GM23338 (cell line): ENCODE results near the gene PLN. TPM values are rescaled to one million over a fixed set of nuclear protein-coding genes. Genes with fewer than 3 reads are reported as not detected.

Source experiments
- ATAC-seq: fragments of 200-7000 bp; cut with Tn5 transposase; 3 replicates; pipeline ENCODE4 v1.9.1; 2020
- DNase-seq: peaks from one replicate; pipeline ENCODE4 v3.0.0-alpha.2; 2015; ENCODE audit warnings: low spot score
- H2AFZ ChIP-seq: fragments of 200-600 bp; sonication (generic); 2 replicates; pipeline ENCODE4 v1.8.0; 2016; ENCODE audit warnings: antibody characterized with exemption, mild to moderate bottlenecking, moderate library complexity
- H3F3A ChIP-seq: fragments of 200-600 bp; sonication (generic); replicated peaks from 2 replicates; pipeline ENCODE4 v1.8.0; 2017; ENCODE audit warnings: antibody characterized with exemption, mixed run types, low read depth
- H3K27ac ChIP-seq: fragments of 200-600 bp; sonication (generic); 2 replicates; pipeline ENCODE4 v1.6.1; 2016; ENCODE audit warnings: low read depth
- H3K27me3 ChIP-seq: fragments of 200-600 bp; sonication (generic); 2 replicates; pipeline ENCODE4 v1.8.0; 2016; ENCODE audit warnings: mild to moderate bottlenecking, mixed run types, moderate library complexity; ENCODE audit not compliant: insufficient read depth
- H3K36me3 ChIP-seq: fragments of 200-600 bp; sonication (generic); 2 replicates; pipeline ENCODE4 v1.8.0; 2016; ENCODE audit warnings: mild to moderate bottlenecking; ENCODE audit not compliant: insufficient read depth
- H3K4me1 ChIP-seq: fragments of 200-600 bp; sonication (generic); 2 replicates; pipeline ENCODE4 v1.8.0; 2016; ENCODE audit warnings: mild to moderate bottlenecking, moderate library complexity; ENCODE audit not compliant: insufficient read depth
- H3K4me2 ChIP-seq: fragments of 200-600 bp; sonication (generic); 2 replicates; pipeline ENCODE4 v1.7.1; 2017; ENCODE audit warnings: mixed run types
- H3K4me3 ChIP-seq: fragments of 200-600 bp; sonication (generic); 2 replicates; pipeline ENCODE4 v1.6.1; 2016; ENCODE audit warnings: mixed run types
- H3K79me2 ChIP-seq: fragments of 200-600 bp; sonication (generic); replicated peaks from 2 replicates; pipeline ENCODE4 v1.8.0; 2017; ENCODE audit warnings: mild to moderate bottlenecking; ENCODE audit not compliant: insufficient read depth
- H3K9me2 ChIP-seq: fragments of 200-600 bp; sonication (generic); 2 replicates; pipeline ENCODE4 v1.8.0; 2017; ENCODE audit not compliant: insufficient read depth
- H4K20me1 ChIP-seq: fragments of 200-600 bp; sonication (generic); replicated peaks from 2 replicates; pipeline ENCODE4 v1.8.0; 2017; ENCODE audit warnings: mild to moderate bottlenecking; ENCODE audit not compliant: insufficient read depth
- H3K27ac Mint-ChIP-seq: 2 replicates; pipeline ENCODE4 v1.8.0; 2020; ENCODE audit warnings: inconsistent platforms, mild to moderate bottlenecking, moderate library complexity, mixed read lengths
- H3K27me3 Mint-ChIP-seq: 3 replicates; pipeline ENCODE4 v1.8.0; 2022; ENCODE audit warnings: low read depth, mild to moderate bottlenecking, moderate library complexity, mixed read lengths, inconsistent platforms; ENCODE audit not compliant: insufficient read depth, poor library complexity
- H3K36me3 Mint-ChIP-seq: 3 replicates; pipeline ENCODE4 v1.8.0; 2021; ENCODE audit warnings: low read depth, mild to moderate bottlenecking, inconsistent platforms, moderate library complexity, mixed read lengths
- H3K4me1 Mint-ChIP-seq: 3 replicates; pipeline ENCODE4 v1.8.0; 2020; ENCODE audit warnings: mild to moderate bottlenecking, inconsistent platforms, mixed read lengths
- H3K4me3 Mint-ChIP-seq: 3 replicates; pipeline ENCODE4 v1.8.0; 2021; ENCODE audit warnings: moderate library complexity, mild to moderate bottlenecking, inconsistent platforms, mixed read lengths
- H3K9me3 Mint-ChIP-seq: 3 replicates; pipeline ENCODE4 v1.8.0; 2020; ENCODE audit warnings: moderate library complexity, mild to moderate bottlenecking, inconsistent platforms, mixed read lengths
- CREB1 ChIP-seq: fragments of 250-450 bp; sonication (Bioruptor Pico); IDR thresholded peaks from 2 replicates; pipeline ENCODE4 v1.5.0; 2020; ENCODE audit warnings: low read depth, mild to moderate bottlenecking, moderate library complexity
- CTCF ChIP-seq, 2 experiments: fragments of 200-600 bp in 1 of 2; sonication (generic) in 1 of 2; conservative IDR thresholded peaks; 2 replicates each; pipeline versions ENCODE4 v1.5.1 to v1.6.1; 2016 to 2017; ENCODE audit warnings: antibody characterized with exemption in 2 of 2, low read depth in 2 of 2, mild to moderate bottlenecking in 2 of 2, moderate library complexity in 1 of 2
- ETS1 ChIP-seq: IDR thresholded peaks from 2 replicates; pipeline ENCODE4 v1.6.1; 2016; ENCODE audit warnings: antibody characterized with exemption
- EZH2 ChIP-seq: fragments of 200-600 bp; sonication (generic); IDR thresholded peaks from one replicate; pipeline ENCODE4 v1.8.0; 2017; ENCODE audit warnings: antibody characterized with exemption, mild to moderate bottlenecking, low read depth; ENCODE audit not compliant: unreplicated experiment
- EZH2phosphoT487 ChIP-seq: fragments of 200-600 bp; sonication (generic); IDR thresholded peaks from one replicate; pipeline ENCODE4 v1.8.1; 2018; ENCODE audit warnings: antibody characterized with exemption; ENCODE audit not compliant: unreplicated experiment
- JUNB ChIP-seq: IDR thresholded peaks from one replicate; pipeline ENCODE4 v1.6.1; 2016; ENCODE audit warnings: antibody characterized with exemption; ENCODE audit not compliant: unreplicated experiment
- NANOG ChIP-seq: IDR thresholded peaks from 2 replicates; pipeline ENCODE4 v1.6.1; 2016; ENCODE audit warnings: antibody characterized with exemption, borderline replicate concordance
- POLR2AphosphoS5 ChIP-seq: IDR thresholded peaks from 2 replicates; pipeline ENCODE4 v1.6.1; 2016; ENCODE audit warnings: antibody characterized with exemption, low read depth
- REST ChIP-seq: IDR thresholded peaks from one replicate; pipeline ENCODE4 v1.6.1; 2018; ENCODE audit warnings: antibody characterized with exemption; ENCODE audit not compliant: unreplicated experiment
- STAT1 ChIP-seq: IDR thresholded peaks from one replicate; pipeline ENCODE4 v1.6.1; 2016; ENCODE audit warnings: antibody characterized with exemption; ENCODE audit not compliant: unreplicated experiment
- ZNF114 ChIP-seq: fragments of 250-450 bp; sonication (Bioruptor Pico); IDR thresholded peaks from 2 replicates; pipeline ENCODE4 v1.5.0; 2020; ENCODE audit warnings: mild to moderate bottlenecking, moderate library complexity
- ZNF331 ChIP-seq: fragments of 250-450 bp; sonication (Bioruptor Pico); IDR thresholded peaks from 2 replicates; pipeline ENCODE4 v1.5.0; 2020; ENCODE audit warnings: low read depth, mild to moderate bottlenecking, moderate library complexity
- ZNF462 ChIP-seq: fragments of 250-450 bp; sonication (Bioruptor Pico); IDR thresholded peaks from 2 replicates; pipeline ENCODE4 v1.5.0; 2020; ENCODE audit warnings: mild to moderate bottlenecking, moderate library complexity
- polyA plus RNA-seq: library from polyadenylated mRNA; unstranded; fragments of >200 nt; fragmentation: Nextera tagmentation; extraction: Ambion mirVana; gene quantifications from 2 replicates; pipeline ENCODE4 v1.2.1, GENCODE V29; 2016
- total RNA-seq: library from RNA; depleted of rRNA; stranded (reverse); fragments of >200 nt; shearing (Covaris generic); gene quantifications from 2 replicates; pipeline ENCODE4 v1.2.3, GENCODE V29; 2014

PLN gene
- total and polyA plus RNA-seq, 2 experiments from 2014 or later = 0.10 TPM; not detected in 1

- H3K4me3 Mint-ChIP-seq = no peak overlapping the region
- H3K79me2 ChIP-seq = peaks cover 8% of the 10 kb centered on the region
- TF ChIP-seq JUNB = no peak
- TF ChIP-seq ZNF331 (CRISPR knock-in tag) = no peak
- TF ChIP-seq ETS1 = no peak
- no peak for TF ChIP-seq NANOG
- TF ChIP-seq ZNF462 (CRISPR knock-in tag) = no peak
- TF ChIP-seq EZH2phosphoT487 = no peak
- TF ChIP-seq POLR2AphosphoS5 = no peak
- no peak for TF ChIP-seq EZH2
- TF ChIP-seq ZNF114 (CRISPR knock-in tag) = no peak
- no peak for TF ChIP-seq CTCF (conservative IDR thresholded peaks at IDR 0.05; ENCODE audit: low read depth in 2 of 2)
- TF ChIP-seq CREB1 (CRISPR knock-in tag) = no peak
- no peak for TF ChIP-seq REST
- no peak for TF ChIP-seq STAT1
These were observed 21.9 kb upstream of the PLN start for GRCh38 chr6:118525913-118526780.

More at GRCh38 chr6:118525913-118526780, 21.9 kb upstream of the PLN start:
- H2AFZ ChIP-seq = no peak overlapping the region
- H4K20me1 ChIP-seq = no peaks in the 10 kb centered on the region
- H3K4me2 ChIP-seq = no peak overlapping the region
- Mint-ChIP-seq H3K27me3 (peaks cover 4% of the 10 kb centered on the region), H3K27ac (no peak overlapping the region), H3K9me3 (no peaks in the 10 kb centered on the region; the same call in 2 of the 3 replicates), H3K4me1 (peaks cover 10% of the 10 kb centered on the region), H3K36me3 (no peaks in the 10 kb centered on the region)
- H3K27ac ChIP-seq = no peak overlapping the region
- no peaks in the 10 kb centered on the region for H3K36me3 ChIP-seq
- H3K4me1 ChIP-seq = no peaks in the 10 kb centered on the region
- DNase-seq (no peak), ATAC-seq (no peak)
- 0 out of 2 replicates have a peak, but pooled peaks cover 4% of the 10 kb centered on the region for H3K9me2 ChIP-seq
- H3F3A ChIP-seq = no peaks in the 10 kb centered on the region
- no peaks in the 10 kb centered on the region for H3K27me3 ChIP-seq
- no peak overlapping the region for H3K4me3 ChIP-seq
